DOHH2 (cell line): ENCODE results near the gene SMTNL1.

Experiments
- CTCF ChIP-seq: fragments of 200-600 bp; sonication (generic); IDR thresholded peaks from one replicate; pipeline ENCODE4 v1.5.1; 2014; ENCODE audit warnings: antibody characterized with exemption, mild to moderate bottlenecking, low read depth, low read length; ENCODE audit not compliant: poor library complexity, severe bottlenecking
- EZH2phosphoT487 ChIP-seq: fragments of 200-600 bp; sonication (generic); IDR thresholded peaks from 2 replicates; pipeline ENCODE4 v1.6.1; 2017; ENCODE audit warnings: borderline replicate concordance, mild to moderate bottlenecking, antibody characterized with exemption, low read length, moderate library complexity, mixed read lengths

DNA sequence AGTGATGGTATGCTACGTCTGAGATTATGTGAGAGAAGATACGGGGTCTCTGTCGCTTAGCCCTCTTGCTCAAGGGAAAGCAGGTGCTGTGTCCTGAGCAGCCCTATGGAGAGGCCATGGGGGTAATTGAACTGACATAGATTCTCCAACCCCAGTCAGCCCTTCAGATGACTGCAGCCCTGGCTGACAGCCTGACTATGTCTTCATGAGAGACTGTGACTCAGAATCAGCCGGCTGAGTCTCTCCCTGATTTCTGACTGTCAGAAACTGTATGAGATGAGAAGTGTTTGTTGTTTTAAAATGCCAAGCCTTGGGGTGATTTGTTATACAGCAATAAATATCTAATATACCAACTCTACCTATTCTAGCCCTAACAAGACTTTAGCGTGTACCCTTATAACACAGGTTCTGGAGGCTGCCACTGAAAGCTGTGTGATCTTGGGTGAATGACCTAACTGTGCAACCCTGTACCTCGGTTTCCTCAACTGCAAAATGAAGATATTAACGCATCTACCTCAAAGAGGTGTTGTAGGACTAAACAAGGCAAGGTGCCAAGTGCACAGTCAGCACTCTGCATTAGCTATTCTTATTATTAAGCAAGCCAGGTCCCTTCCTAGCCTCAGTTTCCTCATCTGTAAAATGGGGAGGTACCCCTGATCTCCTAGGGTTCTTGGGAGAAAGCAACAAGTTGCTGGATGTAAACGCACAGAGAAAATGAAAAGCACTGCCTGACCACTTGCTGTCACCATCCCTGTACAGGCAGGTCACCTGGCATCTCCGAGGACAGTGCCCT is 46.7 kb upstream of the SMTNL1 start:
- TF ChIP-seq CTCF (no peak), EZH2phosphoT487 (no peak)
